SK-N-SH treated with all-trans-retinoic acid at 6 μM for 48 hours (cell line): ENCODE data around the gene NGFR.
"Not testable (repeated sequence)": the region's sequence is repeated elsewhere in the genome, so short reads cannot be mapped to it uniquely, and the experiment has no call there.

ENCODE experiments used
- ATAC-seq: fragments of 200-7000 bp; cut with Tn5 transposase; 3 replicates; pipeline ENCODE4 v1.9.1; 2020; ENCODE audit warnings: mild to moderate bottlenecking, moderate library complexity
- ARNTL ChIP-seq: fragments of 450-650 bp; formaldehyde crosslinking; IDR thresholded peaks from 2 replicates; pipeline ENCODE4 v1.5.0; 2020; ENCODE audit warnings: low read depth, mild to moderate bottlenecking, moderate library complexity, borderline replicate concordance
- BACH2 ChIP-seq: fragments of 250-450 bp; sonication (Bioruptor Pico); IDR thresholded peaks from 2 replicates; pipeline ENCODE4 v1.9.0; 2021; ENCODE audit warnings: mild to moderate bottlenecking, borderline replicate concordance
- CREB5 ChIP-seq: fragments of 250-450 bp; sonication (Bioruptor Pico); IDR thresholded peaks from 2 replicates; pipeline ENCODE4 v1.5.1; 2020; ENCODE audit warnings: low read depth, mild to moderate bottlenecking, moderate library complexity
- CSDC2 ChIP-seq: fragments of 250-450 bp; sonication (Bioruptor Pico); IDR thresholded peaks from 2 replicates; pipeline ENCODE4 v1.5.0; 2020; ENCODE audit warnings: mild to moderate bottlenecking, moderate library complexity
- CSRNP3 ChIP-seq: fragments of 250-450 bp; sonication (Bioruptor Pico); IDR thresholded peaks from 2 replicates; pipeline ENCODE4 v1.5.1; 2021; ENCODE audit warnings: mild to moderate bottlenecking, moderate library complexity
- ESRRG ChIP-seq: fragments of 250-450 bp; sonication (Bioruptor Pico); IDR thresholded peaks from 2 replicates; pipeline ENCODE4 v1.6.1; 2021; ENCODE audit warnings: mild to moderate bottlenecking
- ISL1 ChIP-seq: fragments of 250-450 bp; sonication (Bioruptor Pico); IDR thresholded peaks from 2 replicates; pipeline ENCODE4 v2.1.2; 2022; ENCODE audit warnings: mild to moderate bottlenecking, moderate library complexity
- OSR1 ChIP-seq: fragments of 250-450 bp; sonication (Bioruptor Pico); IDR thresholded peaks from 2 replicates; pipeline ENCODE4 v1.8.0; 2022; ENCODE audit warnings: moderate library complexity, mild to moderate bottlenecking, inconsistent platforms
- PATZ1 ChIP-seq: fragments of 250-450 bp; sonication (Bioruptor Pico); IDR thresholded peaks from 2 replicates; pipeline ENCODE4 v1.8.0; 2020; ENCODE audit warnings: mild to moderate bottlenecking, moderate library complexity, borderline replicate concordance
- POU6F1 ChIP-seq: fragments of 250-450 bp; sonication (Bioruptor Pico); IDR thresholded peaks from 2 replicates; pipeline ENCODE4 v1.8.0; 2021; ENCODE audit warnings: low read depth, mild to moderate bottlenecking, moderate library complexity, borderline replicate concordance
- PPARA ChIP-seq: fragments of 250-450 bp; sonication (Bioruptor Pico); IDR thresholded peaks from 2 replicates; pipeline ENCODE4 v1.5.0; 2020; ENCODE audit warnings: mild to moderate bottlenecking, borderline replicate concordance
- RARB ChIP-seq: fragments of 250-450 bp; sonication (Bioruptor Pico); IDR thresholded peaks from 2 replicates; pipeline ENCODE4 v1.8.0; 2021; ENCODE audit warnings: mild to moderate bottlenecking, moderate library complexity
- SNAI2 ChIP-seq: fragments of 250-450 bp; sonication (Bioruptor Pico); IDR thresholded peaks from 2 replicates; pipeline ENCODE4 v1.5.0; 2020; ENCODE audit warnings: mild to moderate bottlenecking, moderate library complexity
- TCF4 ChIP-seq: fragments of 250-450 bp; sonication (Bioruptor Pico); IDR thresholded peaks from 2 replicates; pipeline ENCODE4 v1.8.0; 2021; ENCODE audit warnings: mild to moderate bottlenecking, moderate library complexity, borderline replicate concordance
- TOX ChIP-seq: fragments of 250-450 bp; sonication (Bioruptor Pico); IDR thresholded peaks from 2 replicates; pipeline ENCODE4 v1.8.0; 2021; ENCODE audit warnings: mild to moderate bottlenecking, moderate library complexity, borderline replicate concordance
- TSHZ2 ChIP-seq: fragments of 250-450 bp; sonication (Bioruptor Pico); IDR thresholded peaks from 2 replicates; pipeline ENCODE4 v1.5.0; 2020; ENCODE audit warnings: mild to moderate bottlenecking, moderate library complexity
- ZC3H10 ChIP-seq: fragments of 250-450 bp; sonication (Bioruptor Pico); IDR thresholded peaks from 2 replicates; pipeline ENCODE4 v1.5.1; 2021; ENCODE audit warnings: mild to moderate bottlenecking, moderate library complexity
- ZFP30 ChIP-seq: fragments of 450-650 bp; formaldehyde crosslinking; IDR thresholded peaks from 2 replicates; pipeline ENCODE4 v1.5.0; 2022; ENCODE audit warnings: mild to moderate bottlenecking, moderate library complexity
- ZNF565 ChIP-seq: fragments of 450-650 bp; formaldehyde crosslinking; conservative IDR thresholded peaks from 2 replicates; pipeline ENCODE4 v1.5.0; 2020; ENCODE audit warnings: low read depth, mild to moderate bottlenecking, moderate library complexity
- ZNF70 ChIP-seq: fragments of 450-650 bp; formaldehyde crosslinking; IDR thresholded peaks from 2 replicates; pipeline ENCODE4 v1.5.0; 2020; ENCODE audit warnings: mild to moderate bottlenecking, moderate library complexity
- ZNF8 ChIP-seq: fragments of 450-650 bp; formaldehyde crosslinking; IDR thresholded peaks from 2 replicates; pipeline ENCODE4 v1.5.0; 2020; ENCODE audit warnings: mild to moderate bottlenecking, moderate library complexity

Gene NGFR

GRCh38 chr17:49549691-49550678 lies 54.9 kb downstream of the NGFR start:
- TF ChIP-seq ZFP30 (CRISPR knock-in tag) (no peak), ZNF8 (no peak), PATZ1 (CRISPR knock-in tag) (no peak), CSDC2 (CRISPR knock-in tag) (no peak), ISL1 (CRISPR knock-in tag) (no peak), ESRRG (CRISPR knock-in tag) (no peak)
- ATAC-seq: no peak

GRCh38 chr17:49550764-49551163 lies 55.7 kb downstream of the NGFR start:
- ATAC-seq: not testable (repeated sequence)

GRCh38 chr17:49551221-49552069 lies 56.4 kb downstream of the NGFR start:
- TF ChIP-seq CREB5 (CRISPR knock-in tag) (no peak), ZFP30 (CRISPR knock-in tag) (no peak), ARNTL (CRISPR knock-in tag) (no peak), OSR1 (no peak), TSHZ2 (CRISPR knock-in tag) (no peak), CSDC2 (CRISPR knock-in tag) (no peak), ZNF565 (CRISPR knock-in tag) (no peak), ZC3H10 (CRISPR knock-in tag) (no peak), CSRNP3 (CRISPR knock-in tag) (no peak), RARB (CRISPR knock-in tag) (no peak), BACH2 (CRISPR knock-in tag) (no peak), ISL1 (CRISPR knock-in tag) (no peak), TCF4 (CRISPR knock-in tag) (no peak), SNAI2 (CRISPR knock-in tag) (no peak), PATZ1 (CRISPR knock-in tag) (no peak), ZNF70 (CRISPR knock-in tag) (no peak; the same call in 1 of the 2 replicates), TOX (CRISPR knock-in tag) (no peak), POU6F1 (no peak), PPARA (CRISPR knock-in tag) (no peak), ESRRG (CRISPR knock-in tag) (no peak)
- ATAC-seq: no peak
